Measurements from ENCODE around the gene SLC6A20.

GRCh38 chr3:45786801-45787495 lies 9.4 kb downstream of the SLC6A20 start:
- TF ChIP-seq MAX (IDR thresholded peaks at IDR 0.05) (no peak), CEBPB (IDR thresholded peaks at IDR 0.05; ENCODE audit: low read depth) (no peak), CTCF (IDR thresholded peaks at IDR 0.05 in 2 of 3, conservative IDR thresholded peaks at IDR 0.05 in 1 of 3; ENCODE audit: borderline replicate concordance in 1 of 3, insufficient read depth in 1 of 3, low read depth in 2 of 3, low read length in 2 of 3) (no peak), EZH2 (IDR thresholded peaks at IDR 0.05) (no peak), JUND (IDR thresholded peaks at IDR 0.05) (no peak), EZH2phosphoT487 (IDR thresholded peaks at IDR 0.05; ENCODE audit: borderline replicate concordance) (no peak), ATF3 (IDR thresholded peaks at IDR 0.05) (no peak), REST (IDR thresholded peaks at IDR 0.05; ENCODE audit: low read depth) (no peak), SIN3A (IDR thresholded peaks at IDR 0.05; ENCODE audit: low read depth) (no peak), POLR2A (IDR thresholded peaks at IDR 0.05; ENCODE audit: borderline replicate concordance, extremely low read depth, insufficient read depth, insufficient read length) (no peak), ZFX (IDR thresholded peaks at IDR 0.05) (no peak), RAD21 (IDR thresholded peaks at IDR 0.05; ENCODE audit: low read depth) (no peak)
